Skin of body (tissue), 2 donors: ENCODE measurements around the gene BRF1. TPM values are rescaled to one million over a fixed set of nuclear protein-coding genes. Genes with fewer than 3 reads are reported as not detected.
A peak's percentile ranks its signal among the peaks of the same experiment; 100 is the strongest.

Source experiments
- DNase-seq: peaks from one replicate; lab custom pipeline; 2025; lab: John Stamatoyannopoulos, UW
- total RNA-seq: library from RNA; depleted of rRNA; stranded (reverse); fragments of >200 nt; gene quantifications from one replicate; pipeline ENCODE4 v1.2.3, GENCODE V29; 2014

Gene BRF1
- total RNA-seq, 1 donor from 2014 or later, result 33.0 TPM

DNA sequence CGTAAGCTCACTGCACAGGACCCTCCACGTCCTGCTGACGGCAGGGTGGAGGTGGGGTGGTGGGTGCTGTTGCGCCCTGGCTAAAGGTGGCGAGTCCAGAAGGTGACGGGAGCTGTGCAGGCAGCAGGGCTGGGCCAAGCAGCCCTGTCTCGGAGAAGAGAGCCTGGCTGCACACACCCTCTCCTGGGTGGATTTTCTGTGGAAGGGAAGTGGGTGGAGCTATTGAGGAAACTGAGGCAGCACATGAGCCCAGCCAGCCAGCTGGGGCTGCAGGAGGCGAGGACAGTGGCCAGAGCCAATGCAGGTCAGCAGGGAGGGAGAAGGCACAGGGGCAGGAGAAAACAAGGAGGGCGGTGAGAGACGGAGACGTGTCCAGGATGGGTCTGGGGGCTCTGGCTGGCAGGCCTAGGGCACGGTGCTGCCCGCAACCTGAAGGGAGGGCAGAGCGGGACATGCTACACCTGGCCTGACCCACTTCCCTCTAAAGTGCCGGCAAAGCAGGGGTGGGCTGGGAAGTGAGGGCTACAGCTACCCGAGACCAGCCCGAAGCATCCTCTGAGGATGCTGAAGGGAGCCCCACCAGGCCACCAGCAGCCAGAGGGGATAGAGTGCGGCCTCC is 32.0 kb downstream of the BRF1 start:
- DNase-seq, result no peak

DNA sequence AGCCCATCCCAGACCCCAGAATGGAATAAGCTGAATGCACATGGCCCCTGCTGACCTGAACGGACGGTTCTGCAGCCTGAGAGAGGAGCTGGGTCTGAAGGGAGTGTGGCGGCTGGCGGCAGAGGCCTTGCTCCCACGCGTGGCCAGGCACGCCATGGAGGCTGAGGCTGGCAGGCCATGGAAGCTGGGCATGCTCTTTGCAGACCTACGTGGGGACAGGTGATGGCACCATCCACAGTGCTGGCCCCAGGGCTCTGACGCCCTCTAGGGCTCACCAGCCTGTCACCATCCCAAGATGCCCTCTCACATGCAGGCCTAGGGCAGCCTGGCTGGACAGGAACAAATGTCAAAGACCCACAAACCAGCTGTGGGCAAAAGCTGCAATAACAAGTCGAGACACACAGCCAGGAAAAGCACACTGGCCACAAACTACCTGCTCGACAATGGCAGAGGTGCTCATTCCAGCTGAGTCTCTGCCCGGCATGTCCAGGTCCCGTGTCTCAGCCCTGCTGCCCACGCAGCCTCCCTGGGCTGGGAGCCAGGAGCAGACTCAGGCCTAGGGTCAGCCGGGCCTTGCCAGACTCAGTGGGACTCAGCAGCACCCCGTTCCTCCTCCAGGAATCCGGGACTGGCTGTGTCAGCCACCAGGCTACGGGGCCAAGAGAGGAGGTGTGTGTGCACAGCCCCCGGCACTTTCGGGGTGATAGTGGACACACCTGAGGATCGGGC is 32.8 kb downstream of the BRF1 start:
- no peak for DNase-seq

DNA sequence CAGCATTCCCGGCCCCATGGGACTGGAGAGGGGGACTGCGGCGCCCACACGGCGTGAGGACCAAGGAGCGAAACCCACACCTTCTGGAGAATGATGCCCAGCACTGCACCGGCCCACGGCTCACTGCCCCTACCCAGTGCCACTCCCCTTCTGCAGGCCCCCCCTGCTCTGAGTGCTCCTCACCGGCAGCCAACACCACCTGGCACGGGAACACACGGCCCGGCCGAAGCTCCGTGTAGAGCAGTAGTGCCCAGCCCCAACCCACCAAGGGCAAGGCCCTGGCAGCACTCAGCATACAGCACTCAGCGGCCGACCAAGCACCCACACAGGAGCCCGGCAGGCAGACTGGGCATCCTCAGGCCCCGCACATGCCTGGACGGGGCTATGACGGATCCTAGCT is 39.0 kb downstream of the BRF1 start:
- no peak for DNase-seq

DNA sequence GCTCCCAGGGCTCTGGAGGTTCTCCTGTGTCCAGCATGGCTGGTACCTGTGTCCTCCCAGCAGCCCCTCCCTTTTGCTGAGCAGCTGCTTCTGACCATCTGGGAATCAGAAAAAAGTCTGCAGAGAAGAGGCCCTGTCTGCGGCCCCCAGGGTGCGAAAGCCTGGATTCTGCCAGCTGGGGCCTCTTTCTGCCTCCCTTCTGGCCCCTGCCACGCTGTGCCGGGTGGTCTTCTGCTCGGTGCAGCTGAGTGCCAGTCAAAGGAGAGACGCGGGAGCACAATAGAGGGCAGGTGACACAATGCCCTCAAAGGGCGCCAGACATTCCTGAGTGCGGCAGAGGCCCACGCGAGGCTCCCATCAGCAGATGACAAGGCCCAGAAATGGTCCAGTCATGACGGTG is 39.8 kb downstream of the BRF1 start:
- DNase-seq, result no peak

DNA sequence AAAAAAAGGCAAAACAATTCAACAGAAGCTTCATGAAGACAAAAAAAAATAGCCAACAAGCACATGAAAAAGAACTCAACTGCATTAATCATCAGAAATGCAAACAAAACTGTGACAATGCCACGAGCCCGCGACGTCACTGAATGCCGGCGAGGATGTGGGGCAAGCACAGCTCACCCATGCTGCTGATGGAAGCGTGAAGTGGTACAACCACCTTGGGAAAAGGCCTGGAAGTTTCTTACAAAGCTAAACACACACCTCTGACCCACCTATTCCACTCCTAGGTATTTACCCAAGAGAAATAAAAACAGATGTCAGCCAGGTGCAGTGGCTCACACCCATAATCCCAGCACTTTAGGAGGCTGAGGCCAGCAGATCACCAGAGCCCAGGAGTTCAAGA is 42.0 kb downstream of the BRF1 start:
- DNase-seq, result no peak

DNA sequence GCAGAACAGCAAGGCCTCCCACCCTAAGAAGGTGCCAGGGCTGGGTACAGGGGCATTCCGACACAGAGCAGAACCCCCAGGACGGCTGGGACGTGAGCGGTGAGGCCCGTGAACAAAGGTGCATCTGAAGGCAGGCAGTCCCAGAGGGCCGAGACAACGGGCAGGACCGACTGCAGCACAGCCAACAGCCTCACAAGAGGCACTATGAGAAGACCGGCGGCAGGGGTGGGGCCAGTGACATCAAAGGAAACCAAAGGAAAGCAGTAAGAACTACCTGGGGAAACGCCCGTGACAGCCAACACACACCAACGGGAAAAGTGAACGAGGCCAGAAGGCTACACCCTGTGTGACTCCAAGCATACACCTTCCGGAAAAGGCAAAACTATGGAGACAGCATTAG is 43.3 kb downstream of the BRF1 start:
- no peak for DNase-seq

DNA sequence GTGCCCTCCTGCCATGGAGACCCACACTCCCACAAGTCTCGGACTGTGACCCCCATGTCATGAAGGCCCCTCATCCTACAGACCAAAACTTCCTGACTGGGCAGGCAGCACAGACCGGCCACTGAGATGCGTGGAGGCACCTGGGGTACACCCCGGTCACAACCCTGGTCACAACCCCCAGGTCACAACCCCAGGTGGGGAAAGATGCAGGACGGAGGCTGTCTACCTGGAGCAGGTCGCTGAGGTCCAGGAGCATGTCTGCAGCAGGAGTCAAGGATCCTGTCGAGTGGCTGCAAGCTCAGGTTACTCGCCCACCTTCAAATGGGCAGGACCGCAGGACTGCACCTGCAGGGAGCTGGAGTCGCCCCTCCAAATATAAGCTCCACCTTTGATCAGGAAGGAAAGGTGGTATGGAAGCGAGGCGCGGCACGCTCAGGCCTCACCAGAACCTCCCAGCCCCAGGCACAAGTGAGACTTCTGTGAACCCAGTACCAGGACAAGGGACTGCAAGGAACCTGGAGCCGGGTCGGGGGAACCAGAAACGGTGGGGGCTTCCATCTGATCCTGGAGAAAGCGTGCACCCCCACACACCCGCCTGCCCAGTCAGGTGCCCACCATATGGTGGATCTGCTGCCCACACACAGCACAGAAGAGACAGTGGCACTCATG is 44.4 kb downstream of the BRF1 start:
- no peak for DNase-seq

DNA sequence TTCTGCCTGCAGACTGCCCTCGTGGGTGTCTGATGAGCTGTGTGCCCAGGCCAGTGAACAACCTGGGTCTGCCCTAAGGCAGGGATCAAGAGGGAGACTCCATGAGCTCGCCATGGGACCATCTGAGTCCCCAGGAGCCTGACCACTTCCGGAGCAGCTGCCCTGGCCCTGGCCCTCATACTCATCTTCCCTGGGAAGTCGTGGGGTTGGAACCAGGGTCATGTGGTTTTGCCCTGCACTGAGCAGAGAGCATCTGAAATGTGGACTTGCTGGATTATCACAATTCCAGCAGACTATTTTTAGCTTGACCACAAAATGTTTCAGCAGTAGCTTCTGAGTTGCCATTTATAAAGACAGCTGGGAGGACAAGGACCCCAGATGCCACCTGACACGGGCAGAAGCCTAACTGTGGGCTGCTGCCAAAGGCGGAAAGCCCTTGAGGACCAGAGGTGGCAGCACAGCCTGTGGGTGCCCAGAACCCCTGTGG is 45.7 kb downstream of the BRF1 start:
- DNase-seq, result no peak

DNA sequence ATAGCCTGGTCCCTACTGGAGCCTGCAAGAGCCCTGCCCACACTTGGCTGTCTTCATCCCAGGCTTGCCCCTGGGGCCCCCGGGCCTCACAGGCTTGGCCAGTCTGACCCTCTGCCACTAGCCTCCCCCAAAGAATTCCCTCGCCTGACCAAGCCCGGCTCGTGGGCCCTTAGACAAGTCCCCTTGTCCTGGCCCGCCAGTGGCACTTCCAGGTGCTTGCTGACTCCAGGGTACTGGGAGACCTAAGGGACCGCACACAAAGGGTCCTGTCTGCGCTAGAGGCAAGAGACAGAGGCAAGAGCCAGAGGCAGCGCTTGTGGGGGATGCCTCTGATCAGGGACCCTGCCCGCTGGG is 47.5 kb downstream of the BRF1 start:
- DNase-seq, result no peak

DNA sequence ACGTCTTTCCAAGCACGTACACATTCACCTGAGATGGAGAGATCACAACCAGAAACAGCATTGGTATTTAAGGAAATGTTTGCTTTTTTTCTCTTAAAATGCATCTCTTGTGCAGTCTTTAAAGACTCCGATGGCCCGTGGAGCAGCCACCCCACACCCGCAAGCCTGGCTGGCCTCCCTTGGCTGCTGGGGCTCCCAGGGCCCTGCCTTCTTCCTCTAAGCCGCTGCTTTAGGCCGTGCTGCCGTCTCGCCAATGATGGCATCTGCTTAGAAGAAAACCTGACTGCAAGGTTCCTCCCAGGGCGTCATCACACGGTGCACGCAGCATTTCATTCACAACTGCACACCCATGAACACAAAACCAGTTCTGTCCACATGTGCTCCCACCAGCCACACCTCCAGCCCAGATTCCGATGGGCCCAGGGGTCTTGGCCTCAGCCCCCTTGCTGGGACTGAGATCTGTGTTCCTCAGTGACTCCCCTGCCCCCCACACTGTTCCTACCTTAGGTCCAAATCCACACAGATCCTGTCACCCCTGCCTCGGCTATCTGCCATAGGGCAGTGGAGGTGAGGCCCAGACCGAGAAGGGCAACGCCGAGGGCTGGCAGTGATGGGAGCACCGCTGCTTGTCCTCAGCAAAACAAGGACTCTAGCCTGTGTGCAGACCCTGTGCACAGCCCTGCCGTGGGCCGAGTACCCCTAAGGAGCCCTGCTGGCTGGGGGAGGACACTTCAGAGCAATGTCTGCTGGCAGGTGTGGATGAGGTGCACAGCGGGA is 48.1 kb downstream of the BRF1 start:
- DNase-seq, result no peak

DNA sequence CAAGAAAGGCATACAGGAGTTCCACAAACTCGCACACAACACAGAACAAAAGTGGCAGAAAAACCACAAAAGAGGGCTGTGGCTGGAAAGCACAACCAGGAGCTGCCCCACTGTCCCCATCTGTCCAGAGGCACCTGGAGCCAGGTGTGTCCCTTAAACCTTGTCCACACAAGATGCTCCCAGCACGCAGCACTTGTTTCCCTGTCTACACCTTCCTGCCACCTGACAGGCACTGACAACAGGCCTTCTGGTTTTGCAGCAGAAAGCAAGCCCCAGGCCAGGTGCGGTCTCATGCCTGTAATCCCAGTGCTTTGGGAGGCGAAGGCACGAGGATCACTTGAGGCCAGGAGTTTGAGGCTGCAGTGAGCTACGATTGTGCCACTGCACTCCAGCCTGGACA is 48.9 kb downstream of the BRF1 start:
- no peak for DNase-seq

DNA sequence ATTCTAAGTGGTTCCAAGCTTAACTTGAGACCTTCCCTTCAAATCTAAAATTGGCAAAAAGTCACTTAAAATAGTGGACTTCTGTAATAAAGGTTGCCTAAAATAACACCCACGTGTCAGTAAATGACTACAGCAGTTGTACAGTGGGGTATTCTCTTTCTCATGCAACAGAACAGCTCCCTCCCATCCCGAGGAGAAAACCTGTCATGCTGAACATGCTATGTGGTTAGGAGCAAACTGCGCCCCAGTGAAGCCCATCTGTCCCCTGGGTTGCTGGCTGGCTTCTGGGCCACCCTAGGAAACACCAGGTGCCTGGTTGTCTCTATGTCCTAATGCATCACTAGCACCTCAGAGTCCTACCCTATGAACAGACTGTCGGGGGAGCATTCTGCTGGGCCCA is 49.8 kb downstream of the BRF1 start:
- no peak for DNase-seq

DNA sequence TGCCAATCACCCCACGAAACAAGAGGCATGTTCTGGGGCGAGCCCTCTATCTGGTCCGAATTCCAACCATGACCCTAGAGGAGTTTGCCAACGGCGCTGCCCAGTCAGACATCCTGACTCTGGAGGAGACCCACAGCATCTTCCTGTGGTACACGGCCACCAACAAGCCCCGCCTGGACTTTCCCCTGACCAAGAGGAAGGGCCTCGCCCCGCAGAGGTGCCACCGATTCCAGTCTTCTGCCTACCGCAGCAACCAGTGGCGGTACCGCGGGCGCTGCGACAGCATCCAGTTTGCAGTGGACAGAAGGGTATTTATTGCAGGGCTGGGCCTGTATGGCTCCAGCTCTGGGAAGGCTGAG is 50.8 kb downstream of the BRF1 start:
- no peak for DNase-seq

DNA sequence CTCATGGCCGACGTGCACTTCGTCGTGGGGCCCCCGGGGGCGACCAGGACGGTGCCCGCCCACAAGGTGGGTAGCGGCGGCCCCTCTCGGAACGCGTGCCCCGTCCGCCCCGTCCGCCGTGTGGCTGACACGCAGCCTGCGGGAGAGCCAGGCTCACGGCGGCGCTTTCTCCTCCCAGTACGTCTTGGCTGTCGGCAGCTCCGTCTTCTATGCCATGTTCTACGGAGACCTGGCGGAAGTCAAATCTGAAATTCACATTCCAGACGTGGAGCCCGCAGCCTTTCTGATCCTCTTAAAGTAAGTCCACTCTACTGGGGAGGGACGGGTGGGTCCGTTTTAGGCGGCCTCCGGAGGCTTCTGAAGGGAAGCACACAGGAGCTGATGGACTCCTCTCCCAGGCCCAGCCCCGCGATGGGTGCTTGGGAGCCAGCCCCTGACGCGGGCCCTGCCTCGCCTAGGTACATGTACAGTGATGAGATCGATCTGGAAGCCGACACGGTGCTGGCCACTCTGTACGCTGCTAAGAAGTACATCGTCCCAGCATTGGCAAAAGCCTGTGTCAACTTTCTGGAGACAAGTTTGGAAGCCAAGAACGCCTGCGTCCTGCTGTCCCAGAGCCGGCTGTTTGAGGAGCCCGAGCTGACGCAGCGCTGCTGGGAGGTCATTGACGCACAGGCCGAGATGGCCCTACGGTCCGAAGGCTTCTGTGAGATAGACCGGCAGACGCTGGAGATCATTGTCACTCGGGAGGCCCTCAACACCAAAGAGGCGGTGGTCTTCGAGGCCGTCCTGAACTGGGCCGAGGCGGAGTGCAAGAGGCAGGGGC is 51.4 kb downstream of the BRF1 start:
- no peak for DNase-seq

DNA sequence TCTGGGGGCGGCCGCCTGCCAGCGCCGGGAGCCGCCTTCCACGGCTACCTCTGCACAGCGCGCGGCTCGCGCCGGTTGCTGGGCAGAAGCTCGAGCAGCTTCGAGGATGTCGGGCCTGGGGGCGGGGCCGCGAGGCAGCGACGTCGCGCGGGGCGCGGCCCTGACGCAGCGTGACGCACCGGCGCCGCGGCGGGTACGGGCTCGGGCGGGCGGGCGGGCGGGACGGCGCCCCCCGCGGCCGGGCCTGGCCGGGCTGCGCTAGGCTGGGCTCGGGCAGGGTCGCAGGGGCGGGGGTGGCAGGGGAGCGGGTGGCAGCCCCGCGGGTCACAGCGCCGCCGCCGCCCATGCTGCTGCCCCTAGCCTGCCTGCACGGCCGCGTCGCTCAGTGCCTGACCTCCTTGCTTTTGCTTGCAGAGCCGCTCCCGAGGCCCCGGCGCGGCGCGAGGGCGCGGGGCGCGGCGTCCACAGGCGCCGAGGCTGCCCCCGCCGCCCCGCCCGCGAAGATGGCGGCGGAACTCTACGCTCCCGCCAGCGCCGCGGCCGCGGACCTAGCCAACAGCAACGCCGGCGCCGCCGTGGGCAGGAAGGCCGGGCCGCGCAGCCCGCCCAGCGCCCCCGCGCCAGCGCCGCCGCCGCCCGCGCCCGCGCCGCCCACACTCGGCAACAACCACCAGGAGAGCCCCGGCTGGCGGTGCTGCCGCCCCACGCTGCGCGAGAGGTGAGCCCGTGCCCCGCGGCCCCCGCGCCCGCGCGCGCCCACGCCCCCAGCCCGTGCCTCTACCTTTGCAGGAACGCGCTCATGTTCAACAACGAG is 52.2 kb downstream of the BRF1 start, which contains the start of gene BTBD6:
Gene BTBD6 (plus strand): TSS at position 166 of the 814 bp plus-strand sequence. CDS start 179 bp downstream, at position 345.
- DNase-seq, result peak; percentile 60

DNA sequence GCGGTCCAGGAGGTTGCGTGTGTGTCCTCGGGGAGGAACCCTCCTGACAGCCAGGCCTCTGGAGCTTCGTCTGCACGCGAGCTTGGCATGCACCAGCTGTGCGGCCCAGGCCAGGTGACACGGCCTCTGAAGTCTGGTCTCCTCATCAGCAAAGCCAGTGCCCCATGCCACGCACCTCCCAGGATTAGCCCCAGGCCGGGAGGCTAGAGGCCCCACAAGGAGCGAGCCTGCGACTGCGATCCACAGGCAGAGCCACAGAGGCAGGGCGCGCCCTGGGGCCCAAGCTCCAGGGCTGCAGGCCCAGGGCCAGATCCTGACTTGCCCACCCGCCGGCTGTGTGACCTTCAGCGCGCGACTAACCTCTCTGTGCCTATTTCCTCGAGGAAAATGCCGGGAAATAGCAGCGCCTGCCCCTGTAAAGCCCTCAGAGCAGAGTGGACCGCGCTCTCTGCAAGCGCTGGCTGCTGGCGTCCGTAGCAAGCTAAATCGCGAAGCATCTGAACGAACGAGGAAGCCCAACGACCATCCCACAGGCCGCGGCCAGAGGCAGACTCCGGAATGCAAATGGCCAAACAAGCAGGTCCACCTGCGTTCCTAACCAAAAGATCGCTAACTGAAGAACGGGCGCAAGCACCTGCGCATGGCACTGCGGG is 53.0 kb downstream of the BRF1 start:
- no peak for DNase-seq

DNA sequence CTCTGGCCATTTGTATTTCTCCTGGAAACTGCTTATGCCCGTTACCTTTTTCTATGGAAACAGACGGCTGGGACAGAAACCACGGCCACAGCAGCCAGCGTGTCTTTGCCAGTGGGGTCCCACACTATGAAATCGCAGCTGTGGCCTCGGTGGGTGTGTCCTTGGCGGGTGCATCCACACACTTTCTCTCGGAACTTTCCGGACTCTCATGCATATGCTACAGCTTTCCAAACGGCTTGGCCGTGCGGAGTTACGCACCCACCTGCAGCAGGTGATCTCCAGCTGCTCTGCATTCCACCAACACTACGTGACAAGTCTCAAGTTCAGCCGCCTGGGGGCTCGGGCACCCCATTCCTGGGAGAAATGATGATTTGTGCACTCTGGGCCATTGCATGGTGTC is 53.8 kb downstream of the BRF1 start:
- no peak for DNase-seq

DNA sequence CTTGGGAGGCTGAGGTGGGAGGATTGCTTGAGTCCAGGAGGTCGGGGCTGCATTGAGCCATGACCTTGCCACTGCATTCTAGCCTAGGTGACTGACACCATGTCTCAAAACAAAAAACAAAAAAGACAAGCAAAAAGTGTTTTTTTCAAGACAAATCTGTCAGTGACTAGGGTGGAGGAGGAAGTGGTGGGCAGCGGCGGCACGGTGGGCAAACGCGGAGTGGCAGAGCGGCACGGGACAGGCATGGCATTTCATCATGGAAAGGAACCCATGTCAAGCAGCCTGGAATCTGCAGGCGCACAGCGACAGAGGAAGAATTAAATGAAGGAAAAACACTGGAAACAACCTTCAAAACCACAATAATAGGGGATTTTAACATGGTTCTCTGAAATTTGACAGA is 56.5 kb downstream of the BRF1 start:
- DNase-seq, result no peak

DNA sequence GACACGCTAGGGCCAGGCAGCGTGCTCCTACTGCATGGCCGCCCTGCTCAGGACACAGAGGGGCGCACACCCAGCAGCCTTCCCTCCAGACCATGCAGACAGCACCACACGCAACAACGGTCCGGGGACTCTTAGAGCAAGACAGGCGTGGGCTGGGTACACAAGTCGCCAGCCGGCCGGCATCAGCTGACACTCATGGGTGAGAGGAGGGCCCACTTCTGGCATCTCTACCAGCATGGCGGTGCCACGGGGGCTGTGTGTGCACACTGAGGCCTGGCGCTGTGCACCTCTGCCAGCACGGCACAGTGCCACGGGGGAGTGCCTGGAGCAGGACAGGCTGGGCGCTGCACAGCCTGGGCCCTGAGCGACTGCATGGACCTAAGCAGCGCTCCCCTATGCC is 59.2 kb downstream of the BRF1 start:
- no peak for DNase-seq
